GM12878 (cell line): ENCODE measurements around the gene MRNIP. TPM values are rescaled to one million over a fixed set of nuclear protein-coding genes. Genes with fewer than 3 reads are reported as not detected.

Source experiments
- ATAC-seq: fragments of 200-7000 bp; cut with Tn5 transposase; 3 replicates; pipeline ENCODE4 v1.9.1; 2020; ENCODE audit warnings: mild to moderate bottlenecking, moderate library complexity
- BruUV-seq: library from RNA; stranded (reverse); fragments of 400-500 nt; replicated peaks from 2 replicates; lab custom pipeline; 2021; lab: Mats Ljungman, UMichigan
- CTCF ChIA-PET: fragments of 300-600 bp; sonication (Branson Sonifier 250); formaldehyde crosslinking; extraction: SDS; loops from one replicate; lab custom pipeline; 2021; ENCODE audit warnings: inconsistent platforms; lab: Yijun Ruan, JAX
- POLR2A ChIA-PET: fragments of 350-600 bp; formaldehyde crosslinking; extraction: SDS; loops from one replicate; lab custom pipeline; 2021; ENCODE audit warnings: inconsistent platforms; lab: Charles Lee
- RAD21 ChIA-PET: fragments of 300-600 bp; sonication (Branson Sonifier 250); formaldehyde crosslinking; loops from one replicate; lab custom pipeline; 2023; ENCODE audit warnings: antibody characterized with exemption; ENCODE audit not compliant: unreplicated experiment; lab: Charles Lee
- SMC1A ChIA-PET: fragments of 300-600 bp; sonication (Branson Sonifier 250); formaldehyde crosslinking; loops from one replicate; lab custom pipeline; 2023; ENCODE audit not compliant: unreplicated experiment, uncharacterized antibody; lab: Charles Lee
- DNase-seq: peaks from one replicate; pipeline ENCODE4 v3.0.0-alpha.2; 2011; ENCODE audit warnings: low read depth, low spot score
- FAIRE-seq: peaks from 3 replicates; lab custom pipeline; 2011; peaks lifted over from hg19 to GRCh38; lab: Jason Lieb, UNC
- H2AFZ ChIP-seq: 2 replicates; pipeline ENCODE4 v1.6.0; 2011; ENCODE audit warnings: low read depth, low read length, control low read depth; ENCODE audit not compliant: control insufficient read depth
- H3K27ac ChIP-seq: 2 replicates; pipeline ENCODE4 v1.5.1; 2011; ENCODE audit warnings: control low read depth; ENCODE audit not compliant: control insufficient read depth, insufficient read depth
- H3K27me3 ChIP-seq, 2 experiments: replicated peaks in 1 of 2; 2 replicates each; pipeline versions ENCODE4 v1.6.0 to v1.6.1; 2011; ENCODE audit warnings: low read length in 1 of 2; ENCODE audit not compliant: control insufficient read depth in 2 of 2, insufficient read depth in 2 of 2
- H3K36me3 ChIP-seq, 2 experiments: 2 replicates each; pipeline ENCODE4 v1.5.1; 2011; ENCODE audit warnings: low read length in 1 of 2; ENCODE audit not compliant: control insufficient read depth in 2 of 2, insufficient read depth in 2 of 2
- H3K4me1 ChIP-seq: 2 replicates; pipeline ENCODE4 v1.6.1; 2011; ENCODE audit warnings: mild to moderate bottlenecking, low read length, moderate library complexity, mixed read lengths; ENCODE audit not compliant: control insufficient read depth, insufficient read depth
- H3K4me2 ChIP-seq: 2 replicates; pipeline ENCODE4 v1.6.0; 2011; ENCODE audit warnings: control low read depth; ENCODE audit not compliant: control insufficient read depth, insufficient read depth
- H3K4me3 ChIP-seq: fragments of 200-600 bp; sonication (generic); 2 replicates; pipeline ENCODE4 v1.5.1; 2016
- H3K79me2 ChIP-seq: 2 replicates; pipeline ENCODE4 v1.6.0; 2011; ENCODE audit warnings: low read length; ENCODE audit not compliant: control insufficient read depth, insufficient read depth
- H3K9ac ChIP-seq: 2 replicates; pipeline ENCODE4 v1.8.0; 2011; ENCODE audit warnings: low read length, control low read depth, mixed read lengths; ENCODE audit not compliant: control insufficient read depth, insufficient read depth
- H3K9me3 ChIP-seq: replicated peaks from 3 replicates; pipeline ENCODE4 v1.5.1; 2011; ENCODE audit warnings: mild to moderate bottlenecking, low read length; ENCODE audit not compliant: control insufficient read depth, insufficient read depth
- H4K20me1 ChIP-seq: 2 replicates; pipeline ENCODE4 v1.6.0; 2011; ENCODE audit not compliant: control insufficient read depth, insufficient read depth
- ATF3 ChIP-seq: IDR thresholded peaks from 2 replicates; pipeline ENCODE4 v1.6.1; 2011; ENCODE audit warnings: low read depth, mild to moderate bottlenecking, low read length, moderate library complexity, borderline replicate concordance; ENCODE audit errors: extremely low read depth
- CEBPB ChIP-seq, 2 experiments: fragments of 150-350 bp in 1 of 2; IDR thresholded peaks; 2 replicates each; pipeline ENCODE4 v1.6.1; 2012 to 2014; ENCODE audit warnings: low read depth in 2 of 2, low read length in 2 of 2, borderline replicate concordance in 1 of 2, inconsistent platforms in 1 of 2
- IRF3 ChIP-seq: fragments of 450-650 bp; IDR thresholded peaks from 2 replicates; pipeline ENCODE4 v1.6.1; 2014; ENCODE audit warnings: mild to moderate bottlenecking
- MAX ChIP-seq: IDR thresholded peaks from 2 replicates; pipeline ENCODE4 v1.6.1; 2012; ENCODE audit warnings: low read depth, low read length, improper control_type of control experiment
- MLLT1 ChIP-seq: fragments of 450-650 bp; IDR thresholded peaks from 2 replicates; pipeline ENCODE4 v1.6.1; 2016; ENCODE audit warnings: mild to moderate bottlenecking
- MYC ChIP-seq: IDR thresholded peaks from 2 replicates; pipeline ENCODE4 v1.6.1; 2011; ENCODE audit warnings: mild to moderate bottlenecking, low read length, moderate library complexity, inconsistent platforms; ENCODE audit not compliant: insufficient read depth, insufficient replicate concordance, insufficient read length, severe bottlenecking
- SIN3A ChIP-seq: IDR thresholded peaks from 2 replicates; pipeline ENCODE4 v1.6.1; 2012; ENCODE audit warnings: low read depth, low read length, improper control_type of control experiment
- ZNF207 ChIP-seq: fragments of 450-650 bp; IDR thresholded peaks from 2 replicates; pipeline ENCODE4 v1.6.1; 2014; ENCODE audit warnings: antibody characterized with exemption, mild to moderate bottlenecking, borderline replicate concordance
- WGBS: methylation state at CpG from one replicate; pipeline ENCODE4 v1.1.6; 2016; ENCODE audit warnings: low lambda C conversion rate; ENCODE audit not compliant: insufficient replicate concordance, insufficient coverage; ENCODE audit errors: missing lambda C conversion rate; 5-methylcytosine and 5-hydroxymethylcytosine counted together
- in situ Hi-C: fragments of 300-500 bp; cut with MboI; formaldehyde crosslinking; loops from 9 replicates; pipeline ENCODE4 v1.14.3; 2018; ENCODE audit warnings: mixed read lengths
- intact Hi-C: fragments of 100-400 bp; cut with micrococcal nuclease; formaldehyde crosslinking; loops from one replicate; pipeline ENCODE4 v1.14.2; 2022; ENCODE audit not compliant: unreplicated experiment
- polyA plus RNA-seq, 11 experiments: library from polyadenylated mRNA; depleted of rRNA in 4 of 11; unstranded in 6 of 11; stranded (reverse) in 5 of 11; fragments of >200 nt; fragmentation: Nextera tagmentation in 4 of 11; fragmentation: Illumina TruSeq in 1 of 11; extraction: Ambion mirVana in 4 of 11; extraction: Trizol in 1 of 11; gene quantifications; 1 replicate in 1 of 11; 2 replicates in 10 of 11; pipeline versions ENCODE4 v1.2.1 to v1.2.3, GENCODE V29; 2011 to 2016; ENCODE audit warnings: inconsistent platforms in 2 of 11, missing spikeins in 2 of 11, low read depth in 1 of 11
- total RNA-seq, 4 experiments: library from RNA; depleted of rRNA in 3 of 4; stranded (reverse); fragments of >200 nt in 3 of 4; fragmentation: Illumina TruSeq in 1 of 4; extraction: Trizol in 1 of 4; gene quantifications; 2 replicates each; pipeline versions ENCODE4 v1.2.1 to v1.2.3, GENCODE V29; 2013 to 2021

MRNIP gene
- total and polyA plus RNA-seq, 10 of the 15 experiments (the other 5 are each of a cell fraction or from before 2014, with no cell fraction given) = 2.4 to 30.4 (median 13.1) TPM

- Histone ChIP-seq H3K27ac (no peak overlapping the region), H3K4me2 (no peak overlapping the region), H3K9ac (no peak overlapping the region), H3K36me3 (peaks cover 12 to 14% of the 10 kb centered on the region in 2 experiments), H4K20me1 (no peaks in the 10 kb centered on the region)
- POLR2A ChIA-PET = interaction anchor here (0.5 kb wide), 1 partner anchor 82 kb away, joined by 3 read pairs; no protein-coding TSS in a partner anchor
- DNase-seq = no peak
- intact Hi-C loops (no loop called here), in situ Hi-C loops (no loop called here)
- no TSS peak for BruUV-seq
- TF ChIP-seq IRF3 (no peak), ATF3 (no peak), MLLT1 (no peak), MYC (no peak), MAX (no peak), CEBPB (IDR thresholded peaks at IDR 0.05; ENCODE audit: borderline replicate concordance in 1 of 2, low read depth in 2 of 2, low read length in 2 of 2) (no peak), ZNF207 (no peak), SIN3A (no peak)
- TF ChIP-seq, all 136 proteins: peak for 0
- SMC1A ChIA-PET = interaction anchor here (0.6 kb wide), 1 partner anchor 264 kb away, joined by 3 read pairs; no protein-coding TSS in a partner anchor
- RAD21 ChIA-PET = no interaction called here
- no peak for FAIRE-seq
- WGBS = 97% methylated on average over 26 of the region's 26 CpGs
- no peak overlapping the region for H2AFZ ChIP-seq
- H3K27me3 ChIP-seq = no peaks in the 10 kb centered on the region
- no peak for ATAC-seq
- peaks cover 5% of the 10 kb centered on the region for H3K9me3 ChIP-seq
- CTCF ChIA-PET = interaction anchor here (1.0 kb wide), 1 partner anchor 144 kb away, joined by 3 read pairs; no protein-coding TSS in a partner anchor
- H3K4me1 ChIP-seq = no peaks in the 10 kb centered on the region
- H3K4me3 ChIP-seq = no peak overlapping the region
- H3K79me2 ChIP-seq = no peaks in the 10 kb centered on the region
These were observed 19.8 kb upstream of the MRNIP start for GRCh38 chr5:179878222-179879002.
